Stimulated activated CD4-positive, alpha-beta T cell treated with anti-CD3 and anti-CD28 coated beads, TNF-alpha, amount 100 ng/mL, for 48 hours (primary cell): ENCODE results near the gene ATP1B3.
A peak's percentile ranks its signal among the peaks of the same experiment; 100 is the strongest.
"Not testable (repeated sequence)": the region's sequence is repeated elsewhere in the genome, so short reads cannot be mapped to it uniquely, and the experiment has no call there.

Source experiments
- DNase-seq, 3 donors: peaks; one replicate each; pipeline ENCODE4 v3.0.0-alpha.2; 2020; ENCODE audit warnings: low read depth in 3 of 3

The ATP1B3 gene

DNA sequence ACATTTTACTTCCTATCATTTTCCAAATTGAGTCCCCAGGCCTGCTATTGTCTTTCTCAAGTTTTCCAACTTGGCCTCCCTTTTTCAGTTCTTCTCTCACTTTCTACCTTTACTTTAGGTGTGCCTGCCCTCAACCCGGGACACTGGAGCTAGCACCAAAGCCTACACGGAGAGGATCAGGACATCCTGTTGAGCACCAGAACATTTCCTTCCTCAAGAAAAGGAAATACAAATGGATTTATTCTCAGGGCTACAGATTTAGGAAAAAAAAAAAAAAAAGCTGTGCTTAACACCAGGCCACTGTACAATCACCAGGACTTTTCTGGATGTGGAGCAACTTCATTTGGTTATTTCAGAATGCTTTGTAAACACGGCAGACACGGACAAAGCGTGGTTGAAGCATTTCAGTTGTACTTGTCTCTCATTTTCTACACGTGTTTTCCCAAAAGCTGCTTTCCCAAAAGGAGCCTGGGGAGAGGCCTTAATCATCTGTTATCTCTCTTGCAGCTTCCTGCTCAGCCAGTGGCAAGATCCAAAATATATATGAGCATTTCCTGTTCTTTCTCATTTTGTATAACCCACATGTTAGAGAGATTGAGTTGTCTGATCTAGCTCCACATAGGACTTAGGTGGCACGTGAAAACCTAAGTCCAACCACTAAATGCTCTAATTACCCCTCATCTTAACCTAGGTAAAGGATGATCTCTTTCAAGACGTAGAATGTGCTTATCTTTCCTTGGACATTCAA lies 15.5 kb upstream of the ATP1B3 start:
- no peak for DNase-seq

DNA sequence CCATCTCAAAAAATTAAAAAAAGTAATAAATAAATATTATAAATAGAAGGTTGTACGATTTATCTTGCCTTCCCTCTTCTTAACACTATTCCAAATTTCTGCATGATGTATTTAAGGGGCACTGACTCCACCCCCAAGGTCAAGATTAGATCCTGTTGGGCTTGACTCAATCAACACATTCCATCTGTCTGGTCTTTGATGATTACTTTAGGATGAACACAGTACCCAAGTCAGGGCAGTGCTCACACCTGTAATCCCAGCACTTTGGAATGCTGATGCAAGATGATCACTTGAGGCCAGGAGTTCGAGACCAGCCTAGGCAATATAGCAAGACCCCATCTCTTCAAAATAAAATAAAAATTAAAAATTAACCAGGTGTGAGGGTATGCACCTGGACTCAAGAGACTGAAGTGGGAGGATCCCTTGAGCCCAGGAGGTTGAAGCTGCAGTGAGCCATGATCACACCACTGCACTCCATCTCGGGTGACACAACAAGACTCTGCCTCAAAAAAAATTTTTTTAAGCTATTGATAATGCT lies 14.1 kb upstream of the ATP1B3 start:
- DNase-seq = no peak

DNA sequence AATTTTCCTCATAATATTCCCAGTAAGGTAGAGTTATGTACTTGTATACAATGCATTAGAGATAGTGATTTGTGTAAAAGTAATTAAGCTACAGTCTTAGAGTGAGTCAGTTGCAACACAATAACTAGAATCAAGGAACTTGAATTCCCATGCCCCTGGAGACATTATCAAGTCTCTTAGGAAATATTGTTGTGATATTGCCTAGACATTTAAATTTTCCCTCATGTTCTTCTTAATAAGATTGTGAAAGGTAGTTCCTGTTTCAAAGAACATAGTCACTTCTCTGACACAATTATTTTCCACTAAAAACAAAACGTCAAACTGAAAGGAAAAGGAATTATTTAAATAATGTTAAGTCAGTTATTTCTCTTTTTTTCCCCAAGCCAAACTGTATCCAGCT lies 13.0 kb upstream of the ATP1B3 start:
- no peak for DNase-seq

DNA sequence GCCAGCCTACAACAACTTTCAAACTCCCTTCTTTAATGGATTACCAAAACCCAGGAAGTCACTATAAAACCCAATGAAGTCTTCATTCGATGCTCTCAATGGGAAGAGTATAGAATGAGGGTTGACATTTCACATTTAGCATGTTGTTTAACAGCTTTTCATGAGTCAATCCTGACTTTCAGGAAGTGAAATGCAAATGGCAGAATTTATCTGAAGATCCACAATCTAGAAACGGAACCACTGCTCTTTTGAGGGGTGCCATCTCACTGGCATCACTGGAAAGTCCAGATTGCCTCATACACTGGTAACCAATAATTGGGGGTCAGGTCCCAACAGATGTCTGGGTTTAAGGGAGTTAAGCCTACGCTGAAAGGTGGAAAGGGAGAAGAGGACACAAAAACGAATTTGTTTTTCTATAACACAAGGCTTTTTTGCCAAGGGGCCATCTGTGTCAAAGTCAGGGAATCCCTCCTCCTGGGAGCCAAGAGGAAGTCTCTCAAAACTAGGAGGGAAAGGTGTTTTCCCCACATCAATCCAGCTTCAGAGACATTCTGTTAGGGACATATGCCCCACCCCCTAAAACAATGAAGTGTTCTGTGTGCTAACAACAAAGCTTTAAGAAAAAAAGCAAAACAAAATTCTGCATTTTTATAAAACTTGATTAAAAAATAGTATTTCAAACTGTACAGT lies 12.0 kb upstream of the ATP1B3 start:
- no peak for DNase-seq

DNA sequence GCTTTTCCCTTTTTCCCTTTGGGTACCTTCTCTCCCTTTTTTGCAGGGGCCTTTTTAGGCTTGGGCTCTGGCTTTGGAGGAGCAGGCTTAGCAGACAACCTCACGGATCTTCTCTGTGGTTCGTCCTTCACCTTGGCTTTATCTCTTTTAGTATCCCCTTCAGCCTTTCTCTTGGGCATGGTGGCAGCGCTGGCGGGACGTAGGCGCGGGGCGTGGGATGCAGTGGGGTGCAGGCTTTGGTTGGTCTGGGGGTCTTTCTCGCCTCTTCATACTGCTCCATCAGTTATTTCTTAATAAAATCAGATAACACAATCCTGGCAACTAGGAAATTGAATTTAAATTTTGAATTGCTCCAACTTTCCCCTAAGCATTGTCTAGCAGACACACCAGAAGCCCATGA lies 11.3 kb upstream of the ATP1B3 start:
- DNase-seq = no peak

DNA sequence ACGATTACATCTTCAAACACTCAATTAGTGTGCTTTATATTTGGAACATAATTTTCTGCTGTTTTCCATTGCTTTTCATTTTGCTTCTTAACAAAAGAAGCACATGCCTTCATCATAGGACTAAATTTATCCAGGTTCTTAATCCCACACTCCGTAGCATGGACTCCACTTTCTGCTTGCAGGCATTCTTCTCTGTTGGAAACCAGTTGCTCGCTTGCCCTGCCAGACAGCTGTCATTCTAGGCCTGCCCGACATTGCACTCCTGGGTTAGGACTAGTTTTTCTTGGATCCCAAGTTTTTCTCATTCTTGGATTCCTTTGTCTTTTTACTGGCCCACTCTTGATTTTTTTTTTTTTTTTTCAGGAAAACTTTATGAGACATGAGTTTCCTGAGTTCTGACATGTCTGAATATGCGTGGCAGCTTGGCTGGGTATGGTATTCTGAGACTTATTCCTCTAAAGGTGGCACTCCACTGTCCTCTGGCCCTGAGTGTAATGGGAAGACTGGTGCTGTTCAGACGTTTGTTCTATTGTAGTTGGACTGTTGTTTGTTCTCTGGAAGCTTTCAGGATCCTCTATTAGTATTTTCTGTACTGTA lies 6.3 kb upstream of the ATP1B3 start:
- DNase-seq = no peak

DNA sequence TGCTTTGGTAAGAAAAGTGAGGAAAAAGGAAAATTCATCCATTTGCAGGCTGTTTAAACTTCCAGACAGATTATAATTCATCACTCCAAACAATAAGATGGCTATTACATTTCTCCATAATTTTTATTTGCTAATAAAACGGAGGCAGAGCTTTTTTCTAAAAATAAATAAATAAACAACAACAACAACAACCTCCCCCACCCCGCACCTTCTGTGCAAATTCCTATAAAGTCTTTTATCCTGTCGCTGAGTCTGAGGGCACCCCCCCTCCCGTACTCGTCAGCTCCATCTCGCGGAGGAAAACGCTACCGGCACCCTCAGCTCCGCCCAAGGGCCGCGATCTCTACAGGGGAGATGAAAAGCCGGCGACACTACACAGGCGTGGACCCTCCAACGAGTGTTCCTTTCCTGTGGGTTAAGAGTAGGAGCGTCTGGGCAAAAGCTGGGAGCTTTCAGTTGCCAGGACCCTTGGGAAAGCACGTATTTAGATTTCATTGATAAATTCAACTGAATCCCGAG lies 1.0 kb upstream of the ATP1B3 start:
- peak; percentile 70 to 80 (median 75) for DNase-seq

DNA sequence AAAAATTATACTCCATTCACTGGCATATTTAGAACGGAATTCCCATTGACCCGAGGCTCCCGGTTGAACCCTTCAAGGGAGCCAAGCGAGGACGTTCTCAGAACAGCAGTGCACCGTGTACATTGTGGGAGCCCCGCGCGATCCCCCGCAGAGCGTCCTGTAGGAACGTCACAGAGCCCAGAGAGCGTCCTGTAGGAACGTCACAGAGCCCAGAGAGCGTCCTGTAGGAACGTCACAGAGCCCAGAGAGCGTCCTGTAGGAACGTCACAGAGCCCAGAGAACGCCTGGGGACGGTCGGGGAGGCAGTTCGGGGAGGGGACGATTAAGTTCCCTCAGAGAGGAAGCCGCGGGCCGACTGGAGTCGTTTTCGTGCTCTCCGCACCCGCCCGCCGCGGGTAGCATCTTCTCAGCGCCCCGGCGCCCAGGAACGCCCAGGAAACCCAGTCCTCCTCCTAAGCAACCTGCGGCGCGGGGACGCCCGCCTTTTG lies 506 bp upstream of the ATP1B3 start:
- peak; percentile 44 to 63 (median 45) for DNase-seq

DNA sequence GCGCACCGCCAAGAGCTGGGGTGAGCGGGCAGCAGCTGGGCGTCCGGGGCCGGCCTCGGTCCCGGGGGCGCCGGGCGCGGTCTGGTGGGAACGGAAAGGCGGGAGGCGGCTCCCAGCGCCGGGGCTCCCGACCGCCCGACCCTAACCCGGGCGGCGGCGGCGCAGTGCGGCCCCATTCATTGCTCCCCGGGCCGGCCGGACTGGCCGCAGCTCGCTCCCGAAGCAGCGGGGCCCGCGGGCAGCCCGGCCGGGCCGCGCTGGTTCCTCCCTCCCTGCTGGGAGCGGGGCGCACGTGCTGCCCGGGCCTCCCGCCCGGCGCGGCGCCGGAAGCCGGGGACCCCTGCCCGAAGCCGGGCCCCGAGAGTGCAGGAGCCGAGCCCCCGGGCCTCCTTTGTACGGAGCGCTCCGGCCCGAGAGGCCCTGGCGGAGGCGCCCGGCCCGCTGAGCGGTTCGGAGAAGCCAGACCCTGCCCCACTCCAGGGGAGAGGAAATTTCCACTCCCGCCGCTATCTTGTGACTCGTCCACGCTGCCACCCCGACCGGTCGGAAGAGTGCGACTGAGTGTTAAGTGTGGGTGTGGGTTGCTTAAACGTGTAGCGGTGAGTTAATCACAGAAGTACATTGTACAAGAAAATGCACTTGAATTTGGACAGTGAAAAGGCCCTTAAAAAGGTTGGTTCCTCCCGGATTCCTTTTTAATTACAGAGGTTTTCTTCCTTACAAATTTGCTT lies 613 bp downstream of the ATP1B3 start:
- peak; percentile 40 to 56 (median 52) for DNase-seq

DNA sequence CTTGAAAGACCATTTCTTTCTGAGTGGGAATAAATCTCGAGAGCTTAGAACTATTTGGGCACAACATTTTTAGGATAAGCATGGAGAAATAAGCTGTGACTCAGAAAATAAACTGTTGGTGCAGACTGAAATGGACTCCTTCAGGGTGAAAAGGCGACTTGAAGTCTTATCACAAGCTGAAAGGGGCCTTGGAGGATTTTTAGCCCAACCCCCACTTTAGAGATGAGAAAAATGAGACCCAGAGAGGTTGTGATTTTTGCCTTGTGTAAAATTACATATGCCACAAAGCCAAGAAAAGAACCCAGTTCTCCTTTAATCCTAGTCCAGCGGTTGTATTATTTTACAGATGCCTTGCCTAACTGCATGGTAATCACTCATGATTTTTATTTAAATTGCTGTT lies 1.5 kb downstream of the ATP1B3 start:
- DNase-seq = no peak

DNA sequence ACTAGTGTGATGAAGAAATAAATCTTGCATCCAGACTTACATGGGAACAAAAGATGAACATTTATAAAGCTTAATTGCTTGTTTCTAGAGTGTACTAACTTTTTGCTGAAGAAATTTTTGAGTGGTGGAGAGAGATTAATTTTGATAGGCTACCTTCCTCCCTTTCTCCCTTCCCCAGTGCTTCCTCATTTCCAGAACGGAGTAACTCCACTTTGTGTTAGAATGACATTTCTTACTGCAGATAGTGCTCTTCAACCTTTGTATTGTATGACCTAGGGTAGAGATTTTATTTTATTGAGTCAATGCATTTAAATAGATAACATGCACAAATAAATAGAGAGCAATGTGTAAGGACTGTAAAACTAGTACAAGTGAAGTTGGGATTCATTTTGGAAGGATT lies 1.9 kb downstream of the ATP1B3 start:
- DNase-seq = no peak

DNA sequence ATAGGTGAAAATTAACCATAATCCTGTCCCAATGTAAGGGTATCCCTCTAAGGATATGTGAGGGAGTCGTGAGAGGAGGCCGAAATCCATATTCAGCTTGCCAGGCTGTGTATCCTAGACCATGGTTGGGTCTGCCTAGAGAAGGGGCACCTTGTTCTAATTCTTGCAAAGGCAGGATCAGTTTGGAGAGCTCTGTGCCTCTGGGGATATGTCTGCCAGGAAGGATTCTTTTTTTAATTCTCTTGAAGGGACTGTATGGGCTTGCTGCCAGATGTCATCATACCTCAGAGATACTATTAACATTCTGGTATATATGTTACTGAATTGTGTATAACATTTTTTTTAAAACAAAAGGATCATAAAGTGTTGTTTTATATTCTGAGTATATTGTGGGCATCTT lies 2.4 kb downstream of the ATP1B3 start:
- no peak for DNase-seq

DNA sequence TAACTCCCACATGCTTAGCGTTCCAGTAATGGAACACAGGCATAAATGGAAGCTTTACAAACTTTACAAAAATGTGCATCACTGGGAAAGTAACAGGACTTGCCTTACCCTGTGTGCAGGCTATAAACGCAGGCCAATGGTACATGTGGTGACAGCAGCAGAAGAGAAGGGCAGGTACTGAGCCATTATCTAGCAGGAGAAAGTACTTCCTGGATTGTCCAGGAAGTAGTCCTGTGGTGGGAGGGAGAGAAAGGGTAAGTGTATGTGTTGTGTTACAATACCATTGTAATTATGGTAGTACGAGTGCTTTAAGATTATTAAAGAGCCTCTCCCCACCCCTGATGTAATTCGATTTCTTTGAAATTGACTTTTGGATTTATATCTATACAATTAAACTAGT lies 5.3 kb downstream of the ATP1B3 start:
- DNase-seq = no peak

DNA sequence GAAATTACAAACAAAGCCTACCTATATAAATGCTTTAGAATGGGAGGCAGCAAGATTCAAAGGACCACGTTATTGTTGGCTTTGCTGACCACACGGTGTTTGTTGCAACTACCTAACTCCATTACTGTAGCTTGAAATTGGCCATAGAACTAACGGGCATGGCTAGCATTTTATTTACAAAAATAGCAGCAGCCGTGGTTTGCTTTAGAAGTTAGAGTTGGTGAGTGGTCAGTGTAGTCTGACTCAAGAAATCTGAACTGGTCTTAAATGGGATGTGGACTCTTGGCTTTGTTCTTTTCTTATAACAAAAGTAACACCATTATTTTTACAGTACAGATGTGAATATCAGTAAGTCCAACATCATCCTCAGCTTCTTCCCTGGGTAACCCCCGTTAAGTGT lies 10.6 kb downstream of the ATP1B3 start:
- DNase-seq = no peak

DNA sequence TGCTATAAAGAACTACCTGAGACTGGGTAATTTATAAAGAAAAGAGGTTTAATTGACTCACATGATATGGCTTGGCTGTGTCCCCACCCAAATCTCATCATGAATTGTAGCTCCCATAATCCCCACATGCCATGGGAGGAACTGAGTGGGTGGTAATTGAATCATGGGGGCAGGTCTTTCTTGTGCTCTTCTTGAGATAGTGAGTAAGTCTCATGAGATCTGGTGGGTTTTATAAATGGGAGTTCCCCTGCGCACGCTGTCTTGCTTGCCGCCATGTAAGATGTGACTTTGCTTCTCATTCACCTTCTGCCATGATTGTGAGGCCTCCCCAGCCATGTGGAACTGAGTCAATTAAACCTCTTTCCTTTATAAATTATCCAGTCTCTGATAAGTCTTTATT lies 12.1 kb downstream of the ATP1B3 start:
- not testable (repeated sequence) for DNase-seq

DNA sequence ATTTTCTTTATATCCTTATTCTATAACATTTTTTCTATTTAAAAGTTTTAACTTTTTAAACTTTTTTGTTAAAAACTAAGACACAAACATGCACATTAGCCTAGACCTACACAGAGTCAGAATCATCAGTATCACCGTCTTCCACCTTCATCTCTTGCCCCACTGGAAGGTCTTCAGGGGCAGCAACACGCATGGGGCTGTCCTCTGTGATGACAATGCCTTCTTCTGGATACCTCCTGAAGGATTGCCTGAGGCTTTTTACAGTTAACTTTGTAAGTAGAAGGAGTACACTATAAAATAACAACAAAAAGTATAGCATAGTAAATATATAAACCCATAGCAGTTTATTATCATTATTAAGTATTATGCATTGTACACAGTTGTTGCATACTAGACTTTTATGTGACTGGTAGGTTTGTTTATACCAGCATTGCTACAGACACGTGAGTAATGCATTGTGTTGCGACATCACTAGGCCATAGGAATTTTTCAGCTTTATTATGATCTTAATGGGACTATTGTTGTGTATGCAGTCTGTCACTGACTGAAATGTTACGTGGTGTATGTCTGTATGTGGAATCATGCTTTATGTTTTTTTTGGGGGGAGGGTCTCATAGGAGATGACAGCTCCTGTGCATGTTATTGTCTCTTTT lies 18.2 kb downstream of the ATP1B3 start:
- DNase-seq = no peak

DNA sequence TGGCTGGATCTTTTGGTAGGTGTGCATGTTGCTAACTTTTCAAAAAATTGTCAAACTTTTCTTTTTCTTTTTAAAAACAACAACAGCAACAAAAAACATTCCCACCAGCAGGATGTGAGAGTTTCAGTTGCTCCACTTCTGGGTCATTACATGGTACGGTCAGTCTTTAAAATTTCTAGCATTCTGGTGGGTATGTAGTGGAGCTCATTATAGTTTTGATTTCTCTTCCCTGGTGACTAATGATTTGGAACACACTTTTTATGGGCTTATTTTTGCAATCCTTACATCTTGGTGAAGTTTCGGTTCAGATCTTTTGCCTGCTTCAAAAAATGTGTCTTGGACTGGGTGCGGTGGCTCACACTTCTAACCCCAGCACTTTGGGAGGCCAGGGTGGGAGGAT lies 19.3 kb downstream of the ATP1B3 start:
- no peak for DNase-seq

DNA sequence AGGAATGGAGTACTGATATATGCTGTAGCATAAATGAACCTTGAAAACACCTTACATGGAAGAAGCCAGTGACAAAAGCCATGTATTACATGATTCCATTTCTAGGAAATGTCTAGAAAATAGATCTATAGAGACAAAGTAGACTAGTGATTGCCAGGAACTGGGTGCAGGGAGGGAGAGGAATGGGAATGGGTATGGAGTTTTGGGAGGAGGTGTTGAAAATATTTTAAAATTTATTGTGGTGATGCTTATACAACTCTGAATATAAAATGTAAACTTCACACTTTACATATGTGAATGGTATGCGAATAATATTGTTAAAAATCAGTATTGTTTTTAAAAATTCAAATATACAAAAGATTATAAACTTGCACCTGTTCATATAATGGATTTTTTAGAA lies 22.5 kb downstream of the ATP1B3 start:
- DNase-seq = no peak

DNA sequence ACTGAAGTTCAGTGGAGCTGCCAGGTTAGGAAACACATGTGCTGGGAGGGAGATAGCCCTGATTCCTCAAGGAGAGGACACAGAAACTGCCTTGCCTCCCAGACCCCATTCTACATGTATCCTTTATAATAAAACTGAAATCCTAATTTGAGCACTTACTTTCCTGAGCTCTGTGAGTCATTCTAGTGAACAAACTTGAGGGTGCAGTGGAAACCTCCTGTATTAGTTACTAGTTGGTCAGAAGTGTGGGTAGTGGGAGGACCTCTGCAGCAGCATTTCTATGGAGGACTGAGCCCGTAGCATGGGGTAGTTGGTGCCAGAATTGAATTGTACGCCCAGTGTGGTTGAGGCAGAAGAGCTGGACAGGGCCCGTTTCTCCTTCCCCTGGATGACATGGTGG lies 23.9 kb downstream of the ATP1B3 start:
- DNase-seq = no peak

DNA sequence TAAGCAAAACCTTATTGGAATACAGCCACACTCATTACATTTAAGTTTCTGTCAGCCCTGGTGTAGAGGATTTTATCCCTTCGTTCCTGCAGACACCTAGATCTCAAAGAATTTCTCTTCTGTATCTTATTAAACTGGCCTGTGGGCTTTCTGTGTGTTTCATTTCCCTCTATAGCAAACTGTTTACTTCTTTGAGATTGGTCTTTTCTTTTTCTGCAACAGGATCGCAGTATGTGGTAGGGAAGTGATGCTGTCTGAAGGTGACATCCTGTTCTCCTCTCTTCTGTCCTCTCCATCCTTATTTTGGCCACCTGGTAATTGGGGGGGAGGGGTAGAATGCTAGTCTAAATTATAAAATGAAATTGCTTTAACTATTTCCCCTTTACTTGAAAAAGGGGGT lies 25.5 kb downstream of the ATP1B3 start:
- DNase-seq = no peak

DNA sequence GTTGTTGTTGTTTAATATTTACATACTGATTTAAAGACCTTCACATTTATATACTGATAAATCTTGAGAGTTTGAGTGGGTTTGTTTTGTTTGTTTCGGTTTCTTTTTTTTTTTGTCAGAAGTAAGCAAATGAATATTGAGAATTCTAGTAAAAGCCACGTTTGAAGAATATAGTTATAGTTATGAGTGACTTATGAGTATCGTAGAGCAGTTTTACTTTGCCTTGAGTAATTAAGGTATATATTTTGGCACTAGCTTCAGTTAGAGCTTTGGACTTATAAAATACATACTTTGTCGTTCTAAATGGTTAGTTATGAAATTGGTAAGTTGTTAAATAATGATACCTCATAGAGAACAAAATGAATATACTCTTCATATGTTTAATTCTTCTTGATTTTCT lies 27.8 kb downstream of the ATP1B3 start:
- DNase-seq = no peak
